ENCODE measurements around the gene ANGEL1. TPM values are rescaled to one million over a fixed set of nuclear protein-coding genes. Genes with fewer than 3 reads are reported as not detected.

ANGEL1 gene
- total and polyA plus RNA-seq, 9 of the 15 experiments (the other 6 are each of a cell fraction or from before 2014, with no cell fraction given) = 2.1 to 22.2 (median 7.3) TPM

DNA sequence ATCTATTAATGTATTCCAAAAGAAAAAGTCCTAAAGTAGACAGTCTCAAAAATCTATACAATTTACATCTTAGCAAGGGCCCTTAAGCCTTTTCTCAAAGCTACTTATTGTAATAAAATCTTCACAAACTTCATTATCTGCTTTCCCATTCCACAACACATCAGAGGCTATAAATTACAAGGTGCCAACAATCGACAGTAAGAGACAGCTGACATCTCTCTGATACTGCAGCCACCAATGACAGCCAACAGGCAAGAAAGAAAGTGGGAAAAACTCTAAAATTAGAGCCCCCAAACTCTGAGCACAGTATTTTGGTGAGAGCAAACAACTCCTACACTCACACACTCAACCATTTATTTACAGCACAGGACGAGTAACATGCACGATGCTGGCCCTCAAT, 2.2 kb downstream of the ANGEL1 start (continued):
- TF ChIP-seq JUND (IDR thresholded peaks at IDR 0.05; ENCODE audit: borderline replicate concordance, low read depth, low read length) (no peak), JUND (tag; IDR thresholded peaks at IDR 0.05; ENCODE audit: borderline replicate concordance, low read depth, low read length) (0 out of 3 replicates have a peak, but pooled peaks have one; percentile 22), TAL1 (IDR thresholded peaks at IDR 0.05) (peak; percentile 58), MTA2 (IDR thresholded peaks at IDR 0.05; ENCODE audit: low read depth) (peak; percentile 47; the same call in 1 of the 2 replicates), EP300 (IDR thresholded peaks at IDR 0.05; ENCODE audit: low read length) (peak; percentile 24; the same call in 1 of the 2 replicates), ARID1B (IDR thresholded peaks at IDR 0.05) (peak; percentile 77), TEAD4 (IDR thresholded peaks at IDR 0.05; ENCODE audit: low read length) (peak; percentile 66), TEAD4 (CRISPR knock-in tag; IDR thresholded peaks at IDR 0.05; ENCODE audit: borderline replicate concordance) (no peak), DPF2 (IDR thresholded peaks at IDR 0.05) (0 out of 2 replicates have a peak, but pooled peaks have one; percentile 36)
- TF ChIP-seq, protein P1, sequence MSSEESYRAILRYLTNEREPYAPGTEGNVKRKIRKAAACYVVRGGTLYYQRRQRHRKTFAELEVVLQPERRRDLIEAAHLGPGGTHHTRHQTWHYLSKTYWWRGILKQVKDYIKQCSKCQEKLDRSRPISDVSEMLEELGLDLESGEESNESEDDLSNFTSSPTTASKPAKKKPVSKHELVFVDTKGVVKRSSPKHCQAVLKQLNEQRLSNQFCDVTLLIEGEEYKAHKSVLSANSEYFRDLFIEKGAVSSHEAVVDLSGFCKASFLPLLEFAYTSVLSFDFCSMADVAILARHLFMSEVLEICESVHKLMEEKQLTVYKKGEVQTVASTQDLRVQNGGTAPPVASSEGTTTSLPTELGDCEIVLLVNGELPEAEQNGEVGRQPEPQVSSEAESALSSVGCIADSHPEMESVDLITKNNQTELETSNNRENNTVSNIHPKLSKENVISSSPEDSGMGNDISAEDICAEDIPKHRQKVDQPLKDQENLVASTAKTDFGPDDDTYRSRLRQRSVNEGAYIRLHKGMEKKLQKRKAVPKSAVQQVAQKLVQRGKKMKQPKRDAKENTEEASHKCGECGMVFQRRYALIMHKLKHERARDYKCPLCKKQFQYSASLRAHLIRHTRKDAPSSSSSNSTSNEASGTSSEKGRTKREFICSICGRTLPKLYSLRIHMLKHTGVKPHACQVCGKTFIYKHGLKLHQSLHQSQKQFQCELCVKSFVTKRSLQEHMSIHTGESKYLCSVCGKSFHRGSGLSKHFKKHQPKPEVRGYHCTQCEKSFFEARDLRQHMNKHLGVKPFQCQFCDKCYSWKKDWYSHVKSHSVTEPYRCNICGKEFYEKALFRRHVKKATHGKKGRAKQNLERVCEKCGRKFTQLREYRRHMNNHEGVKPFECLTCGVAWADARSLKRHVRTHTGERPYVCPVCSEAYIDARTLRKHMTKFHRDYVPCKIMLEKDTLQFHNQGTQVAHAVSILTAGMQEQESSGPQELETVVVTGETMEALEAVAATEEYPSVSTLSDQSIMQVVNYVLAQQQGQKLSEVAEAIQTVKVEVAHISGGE (CRISPR knock-in tag; IDR thresholded peaks at IDR 0.05) = no peak
- TF ChIP-seq, protein P2, sequence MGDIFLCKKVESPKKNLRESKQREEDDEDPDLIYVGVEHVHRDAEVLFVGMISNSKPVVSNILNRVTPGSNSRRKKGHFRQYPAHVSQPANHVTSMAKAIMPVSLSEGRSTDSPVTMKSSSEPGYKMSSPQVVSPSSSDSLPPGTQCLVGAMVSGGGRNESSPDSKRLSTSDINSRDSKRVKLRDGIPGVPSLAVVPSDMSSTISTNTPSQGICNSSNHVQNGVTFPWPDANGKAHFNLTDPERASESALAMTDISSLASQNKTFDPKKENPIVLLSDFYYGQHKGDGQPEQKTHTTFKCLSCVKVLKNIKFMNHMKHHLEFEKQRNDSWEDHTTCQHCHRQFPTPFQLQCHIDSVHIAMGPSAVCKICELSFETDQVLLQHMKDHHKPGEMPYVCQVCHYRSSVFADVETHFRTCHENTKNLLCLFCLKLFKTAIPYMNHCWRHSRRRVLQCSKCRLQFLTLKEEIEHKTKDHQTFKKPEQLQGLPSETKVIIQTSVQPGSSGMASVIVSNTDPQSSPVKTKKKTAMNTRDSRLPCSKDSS (IDR thresholded peaks at IDR 0.05; ENCODE audit: low read depth, partially characterized antibody) = no peak

All from K562 (cell line).